BJ (cell line): ENCODE results near the gene ACTA1. TPM values are rescaled to one million over a fixed set of nuclear protein-coding genes. Genes with fewer than 3 reads are reported as not detected.
"Not testable (repeated sequence)": the region's sequence is repeated elsewhere in the genome, so short reads cannot be mapped to it uniquely, and the experiment has no call there.

Source experiments
- CTCF ChIA-PET: fragments of 350-600 bp; formaldehyde crosslinking; extraction: SDS; loops from one replicate; lab custom pipeline; 2021; ENCODE audit warnings: antibody characterized with exemption, inconsistent platforms; lab: Yijun Ruan, JAX
- POLR2A ChIA-PET: fragments of 300-600 bp; sonication (Branson Sonifier 250); formaldehyde crosslinking; extraction: SDS; loops from one replicate; lab custom pipeline; 2021; ENCODE audit warnings: antibody characterized with exemption; lab: Charles Lee
- DNase-seq: peaks from one replicate; pipeline ENCODE4 v3.0.0-alpha.2; 2011; ENCODE audit warnings: low read depth
- H3K27me3 ChIP-seq: 2 replicates; pipeline ENCODE4 v1.6.0; 2011; ENCODE audit warnings: low read length; ENCODE audit not compliant: control insufficient read depth, insufficient read depth
- H3K36me3 ChIP-seq: 2 replicates; pipeline ENCODE4 v1.5.1; 2011; ENCODE audit warnings: low read length; ENCODE audit not compliant: control insufficient read depth, insufficient read depth
- H3K4me3 ChIP-seq: 2 replicates; pipeline ENCODE4 v1.5.1; 2011; ENCODE audit warnings: low read depth, mild to moderate bottlenecking, control low read depth, low read length
- CTCF ChIP-seq: IDR thresholded peaks from 2 replicates; pipeline ENCODE4 v1.5.1; 2011; ENCODE audit warnings: low read depth, mild to moderate bottlenecking, control low read depth, inconsistent platforms, low read length, moderate library complexity; ENCODE audit not compliant: insufficient read depth
- polyA plus RNA-seq: library from polyadenylated mRNA; depleted of rRNA; stranded (reverse); fragments of >200 nt; gene quantifications from 2 replicates; pipeline ENCODE4 v1.2.3, GENCODE V29; 2011

ACTA1 gene
- polyA plus RNA-seq, 1 experiment = 0.11 TPM

- Histone ChIP-seq H3K27me3 (peaks cover 13% of the 10 kb centered on the region), H3K4me3 (no peak overlapping the region), H3K36me3 (no peaks in the 10 kb centered on the region)
- CTCF ChIA-PET = interaction anchor here (1.4 to 1.7 kb wide), 2 partner anchors 33 to 152 kb away, joined by 3 to 5 read pairs; no protein-coding TSS in a partner anchor
- TF ChIP-seq CTCF = no peak
- POLR2A ChIA-PET = interaction anchor here (0.6 kb wide), 1 partner anchor 46 kb away, joined by 8 read pairs; no protein-coding TSS in a partner anchor
- DNase-seq = no peak
These were observed 25.3 kb downstream of the ACTA1 start for GRCh38 chr1:229408458-229409037.

- no peak for TF ChIP-seq CTCF
- peak overlapping the region; percentile 12; the same call in 1 of the 2 replicates for H3K4me3 ChIP-seq
- POLR2A ChIA-PET = interaction anchor here (0.6 kb wide), 1 partner anchor 28 kb away, joined by 24 read pairs; no protein-coding TSS in a partner anchor
- CTCF ChIA-PET = no interaction called here
- peaks cover 13% of the 10 kb centered on the region for H3K27me3 ChIP-seq
- no peaks in the 10 kb centered on the region for H3K36me3 ChIP-seq
- no peak for DNase-seq
These were observed 26.5 kb downstream of the ACTA1 start for GRCh38 chr1:229407206-229408026.

GRCh38 chr1:229406798-229407197 lies 27.1 kb downstream of the ACTA1 start:
- H3K36me3 ChIP-seq = no peaks in the 10 kb centered on the region
- POLR2A ChIA-PET = no interaction called here
- no peak for DNase-seq
- CTCF ChIA-PET = no interaction called here
- TF ChIP-seq CTCF = no peak
- H3K27me3 ChIP-seq = peaks cover 11% of the 10 kb centered on the region
- no peak overlapping the region for H3K4me3 ChIP-seq

GRCh38 chr1:229403573-229403972 lies 30.3 kb downstream of the ACTA1 start:
- no peak overlapping the region for H3K4me3 ChIP-seq
- no peaks in the 10 kb centered on the region for H3K36me3 ChIP-seq
- DNase-seq = no peak
- ChIA-PET POLR2A (no interaction called here), CTCF (no interaction called here)
- TF ChIP-seq CTCF = no peak
- peaks cover 11% of the 10 kb centered on the region for H3K27me3 ChIP-seq

- no peak for DNase-seq
- ChIA-PET POLR2A (no interaction called here), CTCF (no interaction called here)
- H3K36me3 ChIP-seq = no peaks in the 10 kb centered on the region
- H3K4me3 ChIP-seq = no peak overlapping the region
- H3K27me3 ChIP-seq = peaks cover 11% of the 10 kb centered on the region
- no peak for TF ChIP-seq CTCF
These were observed 30.9 kb downstream of the ACTA1 start for GRCh38 chr1:229402993-229403392.

GRCh38 chr1:229402329-229402728 lies 31.6 kb downstream of the ACTA1 start:
- H3K27me3 ChIP-seq, POLR2A ChIA-PET, CTCF ChIA-PET, H3K4me3 ChIP-seq, H3K36me3 ChIP-seq, DNase-seq: not testable (repeated sequence)
